AG04450 (cell line): ENCODE data around the gene ICOS. TPM values are rescaled to one million over a fixed set of nuclear protein-coding genes. Genes with fewer than 3 reads are reported as not detected.
"Not testable (repeated sequence)": the region's sequence is repeated elsewhere in the genome, so short reads cannot be mapped to it uniquely, and the experiment has no call there.

Source experiments
- CTCF ChIA-PET: fragments of 300-600, 350-600 bp; formaldehyde crosslinking; extraction: SDS; loops from one replicate; lab custom pipeline; 2022; ENCODE audit warnings: antibody characterized with exemption, inconsistent platforms; lab: Charles Lee
- POLR2A ChIA-PET: fragments of 350-600 bp; formaldehyde crosslinking; extraction: SDS; loops from one replicate; lab custom pipeline; 2021; ENCODE audit warnings: antibody characterized with exemption, inconsistent platforms; lab: Yijun Ruan, JAX
- DNase-seq: peaks from one replicate; pipeline ENCODE4 v3.0.0-alpha.2; 2011; ENCODE audit warnings: low read depth, low spot score
- H3K27ac ChIP-seq: one replicate; pipeline ENCODE4 v1.5.1; 2012; ENCODE audit warnings: low read depth, low read length, control low read depth
- H3K27me3 ChIP-seq: one replicate; pipeline ENCODE4 v1.6.0; 2012; ENCODE audit warnings: low read length; ENCODE audit not compliant: control insufficient read depth, insufficient read depth
- H3K4me3 ChIP-seq: 2 replicates; pipeline ENCODE4 v1.5.1; 2011; ENCODE audit warnings: mild to moderate bottlenecking, low read depth, low read length, control low read depth
- H3K9me3 ChIP-seq: 2 replicates; pipeline ENCODE4 v1.5.1; 2012; ENCODE audit warnings: low read length; ENCODE audit not compliant: control insufficient read depth, insufficient read depth
- CTCF ChIP-seq: IDR thresholded peaks from 2 replicates; pipeline ENCODE4 v1.5.1; 2011; ENCODE audit warnings: low read depth, low read length, control low read depth, inconsistent platforms
- polyA plus RNA-seq: library from polyadenylated mRNA; depleted of rRNA; stranded (reverse); fragments of >200 nt; gene quantifications from 2 replicates; pipeline ENCODE4 v1.2.3, GENCODE V29; 2011

The ICOS gene
- polyA plus RNA-seq, 1 experiment, result not detected

- Histone ChIP-seq H3K27me3 (peaks cover 5% of the 10 kb centered on the region), H3K4me3 (no peak overlapping the region), H3K27ac (no peak overlapping the region), H3K9me3 (no peaks in the 10 kb centered on the region)
- ChIA-PET POLR2A (no interaction called here), CTCF (no interaction called here)
- DNase-seq, result no peak
- no peak for TF ChIP-seq CTCF
Observed at GRCh38 chr2:203934711-203935438, 1.7 kb upstream of the ICOS start.

GRCh38 chr2:203935568-203935967 is 995 bp upstream of the ICOS start:
- DNase-seq, result no peak
- no peak for TF ChIP-seq CTCF
- POLR2A ChIA-PET, result no interaction called here

DNA sequence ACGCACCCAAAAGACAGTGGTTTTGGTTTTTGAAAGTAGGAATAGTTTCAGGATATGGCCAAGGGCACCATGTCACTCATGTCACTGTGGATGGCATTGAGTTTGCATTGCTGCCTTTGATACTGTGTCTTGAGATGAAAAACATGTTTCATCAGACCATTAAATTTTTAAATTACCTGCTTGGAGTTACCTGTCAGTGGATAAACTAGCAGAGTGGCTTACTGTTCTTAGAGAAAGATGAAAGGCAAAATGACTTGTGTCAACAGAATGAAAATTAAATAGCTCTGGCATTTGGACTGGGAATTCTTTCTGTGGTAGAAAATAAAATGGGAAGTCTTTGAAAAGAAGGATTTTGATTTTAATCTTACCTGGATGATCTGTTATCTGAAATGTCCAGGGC is 386 bp downstream of the ICOS start:
- CTCF ChIA-PET, result no interaction called here
- no peak overlapping the region for H3K4me3 ChIP-seq
- POLR2A ChIA-PET, result no interaction called here
- no peak for DNase-seq
- no peak overlapping the region for H3K27ac ChIP-seq
- TF ChIP-seq CTCF, result no peak
- peaks cover 3% of the 10 kb centered on the region for H3K27me3 ChIP-seq
- no peaks in the 10 kb centered on the region for H3K9me3 ChIP-seq

More at GRCh38 chr2:203935568-203935967, 995 bp upstream of the ICOS start:
- CTCF ChIA-PET, result no interaction called here
- Histone ChIP-seq H3K27ac (no peak overlapping the region), H3K27me3 (peaks cover 5% of the 10 kb centered on the region), H3K4me3 (no peak overlapping the region), H3K9me3 (no peaks in the 10 kb centered on the region)

DNA sequence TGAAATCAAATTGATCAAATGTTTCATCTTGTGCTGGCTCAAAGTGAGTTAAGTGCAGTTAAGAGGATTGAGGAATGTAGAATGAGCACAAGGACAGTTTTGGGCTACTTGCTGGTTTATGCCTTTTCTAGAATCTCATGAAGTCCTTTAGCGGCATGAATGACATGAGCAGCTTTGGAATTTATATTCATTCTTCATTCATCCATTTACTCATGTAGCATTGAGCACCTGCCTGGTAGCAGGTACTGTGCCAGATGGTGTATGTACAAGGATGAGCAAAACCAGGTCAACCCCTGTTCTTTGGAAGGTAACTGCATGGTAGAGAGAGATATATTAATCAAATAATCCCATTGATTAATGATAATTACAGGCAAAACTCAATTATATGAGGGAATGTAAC is 1.2 kb downstream of the ICOS start:
- Histone ChIP-seq H3K27ac (no peak overlapping the region), H3K27me3 (peaks cover 3% of the 10 kb centered on the region), H3K4me3 (no peak overlapping the region), H3K9me3 (no peaks in the 10 kb centered on the region)
- ChIA-PET CTCF (no interaction called here), POLR2A (no interaction called here)
- TF ChIP-seq CTCF, result no peak
- no peak for DNase-seq

- Histone ChIP-seq H3K27ac (no peak overlapping the region), H3K27me3 (peaks cover 3% of the 10 kb centered on the region), H3K4me3 (no peak overlapping the region), H3K9me3 (no peaks in the 10 kb centered on the region)
- CTCF ChIA-PET, result no interaction called here
- POLR2A ChIA-PET, result no interaction called here
- no peak for TF ChIP-seq CTCF
- DNase-seq, result no peak
Observed at GRCh38 chr2:203940039-203940438, 3.5 kb downstream of the ICOS start.

DNA sequence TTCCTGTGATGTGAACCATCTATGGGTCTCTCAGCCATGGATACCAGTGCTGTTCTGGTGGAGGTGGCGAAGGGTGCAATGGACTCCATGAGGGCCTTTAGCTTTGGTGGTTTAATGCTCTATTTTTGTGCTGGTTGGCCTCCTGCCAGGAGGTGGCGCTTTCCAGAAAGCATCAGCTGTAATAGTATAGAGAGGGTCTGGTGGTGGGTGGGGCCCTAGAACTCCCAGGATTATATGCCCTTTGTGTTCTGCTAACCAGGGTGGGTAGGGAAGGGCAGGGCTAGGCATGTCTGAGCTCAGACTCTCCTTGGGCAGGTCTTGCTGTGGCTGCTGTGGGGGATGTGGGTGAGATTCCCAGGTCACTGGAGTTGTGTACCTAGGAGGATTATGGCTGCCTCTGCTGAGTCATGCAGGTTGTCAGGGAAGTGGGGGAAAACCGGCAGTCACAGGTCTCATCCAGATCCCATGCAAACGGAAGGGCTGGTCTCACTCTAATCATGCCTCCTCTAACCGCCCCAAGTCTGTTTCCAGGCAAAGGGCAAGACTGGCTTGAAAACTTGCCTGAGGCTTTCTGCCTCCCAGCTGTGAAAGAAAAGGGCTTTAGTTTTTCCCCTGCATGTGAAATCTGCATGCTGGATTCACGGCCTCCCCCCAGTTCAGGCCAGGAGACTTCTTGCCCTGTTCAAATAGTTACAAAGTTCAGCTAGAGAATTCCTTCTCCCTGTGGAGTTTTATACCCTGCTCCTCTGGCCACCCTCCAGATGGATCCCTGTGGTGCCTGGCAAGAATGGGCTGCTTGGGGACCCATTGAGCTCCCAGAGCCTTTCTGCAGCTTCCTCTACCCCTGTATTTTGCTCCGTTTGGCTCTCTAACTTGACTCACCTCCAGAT is 7.2 kb downstream of the ICOS start:
- POLR2A ChIA-PET, H3K27ac ChIP-seq, H3K9me3 ChIP-seq, H3K4me3 ChIP-seq, DNase-seq, H3K27me3 ChIP-seq, CTCF ChIA-PET: not testable (repeated sequence)
